K562 (cell line): ENCODE measurements around the gene ZCCHC14. TPM values are rescaled to one million over a fixed set of nuclear protein-coding genes. Genes with fewer than 3 reads are reported as not detected.

ENCODE experiments used
- ATAC-seq: fragments of 200-7000 bp; cut with Tn5 transposase; 3 replicates; pipeline ENCODE4 v1.9.1; 2020; ENCODE audit warnings: moderate library complexity
- BruUV-seq: library from RNA; stranded (reverse); fragments of 400-500 nt; replicated peaks from 2 replicates; lab custom pipeline; 2021; lab: Mats Ljungman, UMichigan
- CTCF ChIA-PET: fragments of 300-600 bp; formaldehyde crosslinking; extraction: SDS; loops from one replicate; lab custom pipeline; 2021; ENCODE audit warnings: low intra/inter-chr PET ratio; lab: Yijun Ruan, JAX
- POLR2A ChIA-PET: fragments of 300-600, 350-650 bp; sonication (Branson Sonifier 250); formaldehyde crosslinking; extraction: SDS; loops from one replicate; lab custom pipeline; 2021; ENCODE audit warnings: antibody characterized with exemption, inconsistent platforms; lab: Yijun Ruan, JAX
- DNase-seq, 4 experiments: peaks; one replicate each; pipeline versions ENCODE4 v3.0.0 to v3.0.0-alpha.2; 2011 to 2018; ENCODE audit warnings: low spot score in 3 of 4, mixed read lengths in 3 of 4; ENCODE audit errors: extremely low read depth in 1 of 4
- FAIRE-seq: peaks from 2 replicates; lab custom pipeline; 2011; peaks lifted over from hg19 to GRCh38; lab: Jason Lieb, UNC
- H2AFZ ChIP-seq: 2 replicates; pipeline ENCODE4 v1.6.0; 2011; ENCODE audit warnings: low read depth, low read length, control low read depth, inconsistent platforms
- H3K27ac ChIP-seq: fragments of 200-600 bp; 3 replicates; pipeline ENCODE4 v1.8.0; 2011; ENCODE audit warnings: low read depth, mild to moderate bottlenecking, control low read depth, inconsistent platforms, low read length, moderate library complexity, mixed read lengths; ENCODE audit errors: extremely low read depth
- H3K27me3 ChIP-seq, 2 experiments: fragments of 300-600 bp in 1 of 2; 2 replicates in 1 of 2; 3 replicates in 1 of 2; pipeline versions ENCODE4 v1.6.0 to v1.8.0; 2011; ENCODE audit warnings: inconsistent platforms in 2 of 2, low read length in 2 of 2, mild to moderate bottlenecking in 1 of 2, mixed read lengths in 1 of 2, moderate library complexity in 1 of 2; ENCODE audit not compliant: control insufficient read depth in 2 of 2, insufficient read depth in 2 of 2
- H3K36me3 ChIP-seq: fragments of 300-600 bp; 3 replicates; pipeline ENCODE4 v1.8.0; 2011; ENCODE audit warnings: mild to moderate bottlenecking, low read length, inconsistent platforms; ENCODE audit not compliant: control insufficient read depth, insufficient read depth
- H3K4me1 ChIP-seq, 2 experiments: fragments of 200-600 bp in 1 of 2; replicated peaks in 1 of 2; 2 replicates in 1 of 2; 3 replicates in 1 of 2; pipeline versions ENCODE4 v1.5.1 to v1.8.0; 2011; ENCODE audit warnings: inconsistent platforms in 2 of 2, low read length in 2 of 2, mild to moderate bottlenecking in 1 of 2, mixed read lengths in 1 of 2, moderate library complexity in 1 of 2; ENCODE audit not compliant: control insufficient read depth in 2 of 2, insufficient read depth in 2 of 2
- H3K4me2 ChIP-seq: 2 replicates; pipeline ENCODE4 v1.6.1; 2011; ENCODE audit warnings: low read length, control low read depth, inconsistent platforms, mixed read lengths; ENCODE audit not compliant: insufficient read depth
- H3K4me3 ChIP-seq: fragments of 200-600 bp; sonication (generic), shearing (Covaris generic); 2 replicates; pipeline ENCODE4 v1.5.1; 2016; ENCODE audit warnings: control low read depth, inconsistent platforms
- H3K79me2 ChIP-seq: fragments of 200-600 bp; 3 replicates; pipeline ENCODE4 v1.8.0; 2011; ENCODE audit warnings: low read length, inconsistent platforms; ENCODE audit not compliant: control insufficient read depth, insufficient read depth
- H3K9ac ChIP-seq, 2 experiments: 2 replicates each; pipeline versions ENCODE4 v1.6.0 to v1.6.1; 2011; ENCODE audit warnings: low read depth in 2 of 2, low read length in 2 of 2, control low read depth in 1 of 2, inconsistent platforms in 1 of 2, mild to moderate bottlenecking in 1 of 2, mixed read lengths in 1 of 2; ENCODE audit not compliant: insufficient read depth in 1 of 2
- H3K9me1 ChIP-seq: one replicate; pipeline ENCODE4 v1.6.0; 2011; ENCODE audit warnings: inconsistent platforms, mild to moderate bottlenecking, low read length, moderate library complexity; ENCODE audit not compliant: control insufficient read depth, insufficient read depth
- H3K9me3 ChIP-seq: replicated peaks from 2 replicates; pipeline ENCODE4 v1.5.1; 2011; ENCODE audit warnings: low read depth, low read length, inconsistent platforms; ENCODE audit not compliant: control insufficient read depth, insufficient read depth
- H4K20me1 ChIP-seq: replicated peaks from 2 replicates; pipeline ENCODE4 v1.6.1; 2011; ENCODE audit warnings: low read length, inconsistent platforms, mixed read lengths; ENCODE audit not compliant: control insufficient read depth, insufficient read depth
- ATF3 ChIP-seq, 2 experiments: fragments of 450-650 bp in 1 of 2; sonication (generic) in 1 of 2; formaldehyde crosslinking in 1 of 2; IDR thresholded peaks in 1 of 2; conservative IDR thresholded peaks in 1 of 2; 2 replicates each; pipeline versions ENCODE4 v1.6.1 to v1.8.1; 2016 to 2023; ENCODE audit warnings: mild to moderate bottlenecking in 2 of 2, moderate library complexity in 2 of 2, inconsistent platforms in 1 of 2, missing genetic modification reagents in 1 of 2
- NFRKB ChIP-seq: fragments of 450-650 bp; IDR thresholded peaks from 2 replicates; pipeline ENCODE4 v1.6.1; 2016; ENCODE audit warnings: low read depth
- STAT5A ChIP-seq: IDR thresholded peaks from 2 replicates; pipeline ENCODE4 v1.6.1; 2012; ENCODE audit warnings: low read length, inconsistent platforms, borderline replicate concordance
- ZNF766 ChIP-seq: fragments of 200-800 bp; sonication (Bioruptor generic); conservative IDR thresholded peaks from 2 replicates; pipeline ENCODE4 v1.6.1; 2016; ENCODE audit warnings: missing genetic modification characterization, missing compliant biosample characterization
- WGBS: fragments of 100-300 bp; shearing (Covaris generic); methylation state at CpG from one replicate; pipeline ENCODE4 v1.1.6; 2016; ENCODE audit warnings: low coverage, mixed read lengths; ENCODE audit not compliant: insufficient coverage; ENCODE audit errors: missing lambda C conversion rate; 5-methylcytosine and 5-hydroxymethylcytosine counted together
- in situ Hi-C: fragments of 300-500 bp; cut with MboI; formaldehyde crosslinking; loops from 4 replicates; pipeline ENCODE4 v1.15.0; 2018; ENCODE audit warnings: inconsistent platforms, mixed read lengths
- intact Hi-C: fragments of 100-400 bp; cut with micrococcal nuclease; formaldehyde crosslinking; loops from 2 replicates; pipeline ENCODE4 v1.14.2; 2022
- polyA plus RNA-seq, 8 experiments: library from polyadenylated mRNA; depleted of rRNA in 4 of 8; stranded (reverse) in 5 of 8; unstranded in 3 of 8; fragments of >200 nt; fragmentation: Nextera tagmentation in 2 of 8; fragmentation: Illumina TruSeq in 1 of 8; extraction: Ambion mirVana in 2 of 8; extraction: Trizol in 1 of 8; gene quantifications; 2 replicates each; pipeline versions ENCODE4 v1.2.1 to v1.2.3, GENCODE V29; 2011 to 2014; ENCODE audit warnings: inconsistent platforms in 1 of 8, missing spikeins in 1 of 8
- total RNA-seq, 7 experiments: library from RNA; depleted of rRNA in 6 of 7; stranded (reverse); fragments of >200 nt in 6 of 7; fragmentation: Illumina TruSeq in 2 of 7; extraction: Trizol in 2 of 7; gene quantifications; 2 replicates each; pipeline versions ENCODE4 v1.2.1 to v1.2.3, GENCODE V29; 2011 to 2021; ENCODE audit warnings: low replicate concordance in 1 of 7

Gene ZCCHC14
- total and polyA plus RNA-seq, 9 of the 15 experiments (the other 6 are each of a cell fraction or from before 2014, with no cell fraction given): 1.5 to 12.4 (median 2.9) TPM

- DNase-seq (no peak), FAIRE-seq (no peak), ATAC-seq (no peak)
- H3K9me3 ChIP-seq: 0 out of 2 replicates have a peak, but pooled peaks cover 1% of the 10 kb centered on the region
- WGBS: 2% methylated on average over 8 of the region's 9 CpGs
- H3K36me3 ChIP-seq: no peaks in the 10 kb centered on the region
- no peaks in the 10 kb centered on the region for H3K4me1 ChIP-seq
- no peaks in the 10 kb centered on the region for H3K9me1 ChIP-seq
- ChIA-PET POLR2A (interaction anchor here (1.0 to 1.1 kb wide), 2 partner anchors 11 to 36 kb away, joined by 3 read pairs; no protein-coding TSS in a partner anchor), CTCF (no interaction called here)
- BruUV-seq: no TSS peak
- in situ Hi-C loops (no loop called here), intact Hi-C loops (no loop called here)
- no peak overlapping the region for H3K9ac ChIP-seq
- H3K4me3 ChIP-seq: no peak overlapping the region
- H3K4me2 ChIP-seq: no peak overlapping the region
- H2AFZ ChIP-seq: no peak overlapping the region
- 0 out of 2 replicates have a peak, but pooled peaks cover 3% of the 10 kb centered on the region for H4K20me1 ChIP-seq
- H3K79me2 ChIP-seq: no peaks in the 10 kb centered on the region
- TF ChIP-seq STAT5A (no peak), ZNF766 (CRISPR knock-in tag) (peak; percentile 56; the same call in 1 of the 2 replicates)
- no peak overlapping the region for H3K27ac ChIP-seq
- peaks cover 42 to 79% of the 10 kb centered on the region in 2 experiments; a peak in 4 of 5 replicates for H3K27me3 ChIP-seq
Measured at GRCh38 chr16:87534751-87535150, 41.9 kb upstream of the ZCCHC14 start.

GRCh38 chr16:87534030-87534653, 41.3 kb upstream of the ZCCHC14 start:
- no peak overlapping the region for H3K27ac ChIP-seq
- ChIA-PET POLR2A (no interaction called here), CTCF (no interaction called here)
- 0 out of 2 replicates have a peak, but pooled peaks cover 1% of the 10 kb centered on the region for H3K9me3 ChIP-seq
- in situ Hi-C loops (no loop called here), intact Hi-C loops (no loop called here)
- no peak overlapping the region for H3K4me2 ChIP-seq
- no peaks in the 10 kb centered on the region for H3K36me3 ChIP-seq
- 0 out of 2 replicates have a peak, but pooled peaks cover 2% of the 10 kb centered on the region for H4K20me1 ChIP-seq
- BruUV-seq: no TSS peak
- H2AFZ ChIP-seq: no peak overlapping the region
- WGBS: 0% methylated on average over 5 of the region's 5 CpGs
- TF ChIP-seq NFRKB: no peak
- peak; percentile 15; the same call in 1 of the 2 replicates for TF ChIP-seq ATF3 (IDR thresholded peaks at IDR 0.05)
- no peak for TF ChIP-seq ATF3 (CRISPR knock-in tag; conservative IDR thresholded peaks at IDR 0.05)
- ATAC-seq: no peak
- H3K9me1 ChIP-seq: peaks cover 1% of the 10 kb centered on the region
- no peaks in the 10 kb centered on the region for H3K79me2 ChIP-seq
- no peak overlapping the region for H3K4me3 ChIP-seq
- no peak overlapping the region for H3K9ac ChIP-seq
- H3K4me1 ChIP-seq: no peaks in the 10 kb centered on the region
- peaks cover 48 to 79% of the 10 kb centered on the region in 2 experiments; a peak in 4 of 5 replicates for H3K27me3 ChIP-seq
- FAIRE-seq: no peak
- no peak for DNase-seq
